Activated naive CD8-positive, alpha-beta T cell treated with anti-CD3 and anti-CD28 coated beads, Interleukin-2, amount 50 U/mL, for 24 hours (primary cell): ENCODE results near the gene UBAP1.
"Not testable (repeated sequence)": the region's sequence is repeated elsewhere in the genome, so short reads cannot be mapped to it uniquely, and the experiment has no call there.

Experiments used
- ATAC-seq: fragments of 150-1000 bp; cut with Tn5 transposase; one replicate; pipeline ENCODE4 v1.10.0; 2021
- DNase-seq: peaks from one replicate; pipeline ENCODE4 v3.0.0; 2021
- H3K27ac Mint-ChIP-seq: one replicate; pipeline ENCODE4 v1.8.0; 2021; ENCODE audit warnings: mild to moderate bottlenecking, mixed read lengths
- H3K27me3 Mint-ChIP-seq: one replicate; pipeline ENCODE4 v1.8.0; 2021; ENCODE audit warnings: mixed read lengths
- H3K36me3 Mint-ChIP-seq: one replicate; pipeline ENCODE4 v1.8.0; 2021; ENCODE audit warnings: low read depth, mixed read lengths
- H3K4me1 Mint-ChIP-seq: one replicate; pipeline ENCODE4 v1.8.0; 2021; ENCODE audit warnings: mixed read lengths
- H3K4me3 Mint-ChIP-seq: one replicate; pipeline ENCODE4 v1.8.0; 2021; ENCODE audit warnings: mild to moderate bottlenecking, moderate library complexity, mixed read lengths
- H3K9me3 Mint-ChIP-seq: one replicate; pipeline ENCODE4 v1.8.0; 2021; ENCODE audit warnings: mixed read lengths

UBAP1 gene

GRCh38 chr9:34230556-34230955 is 51.7 kb downstream of the UBAP1 start:
- Mint-ChIP-seq H3K4me3 (no peak overlapping the region), H3K27ac (no peak overlapping the region), H3K36me3 (peaks cover 4% of the 10 kb centered on the region), H3K9me3 (no peaks in the 10 kb centered on the region), H3K4me1 (peaks cover 2% of the 10 kb centered on the region), H3K27me3 (no peaks in the 10 kb centered on the region)
- DNase-seq (no peak), ATAC-seq (no peak)

- H3K36me3 Mint-ChIP-seq = peaks cover 13% of the 10 kb centered on the region
- no peak for ATAC-seq
- peaks cover 2% of the 10 kb centered on the region for H3K4me1 Mint-ChIP-seq
- no peak for DNase-seq
- H3K27me3 Mint-ChIP-seq = no peaks in the 10 kb centered on the region
- no peak overlapping the region for H3K4me3 Mint-ChIP-seq
- H3K9me3 Mint-ChIP-seq = no peaks in the 10 kb centered on the region
- no peak overlapping the region for H3K27ac Mint-ChIP-seq
These were observed 53.4 kb downstream of the UBAP1 start for GRCh38 chr9:34232201-34232600.

- Mint-ChIP-seq H3K4me3 (no peak overlapping the region), H3K36me3 (peaks cover 23% of the 10 kb centered on the region), H3K4me1 (peaks cover 9% of the 10 kb centered on the region), H3K27ac (peak overlapping the region; percentile 10), H3K9me3 (no peaks in the 10 kb centered on the region), H3K27me3 (no peaks in the 10 kb centered on the region)
- no peak for ATAC-seq
- no peak for DNase-seq
These were observed 54.8 kb downstream of the UBAP1 start for GRCh38 chr9:34233672-34234071.

- Mint-ChIP-seq H3K27ac (no peak overlapping the region), H3K4me1 (peaks cover 11% of the 10 kb centered on the region), H3K27me3 (no peaks in the 10 kb centered on the region), H3K4me3 (no peak overlapping the region), H3K9me3 (no peaks in the 10 kb centered on the region), H3K36me3 (peaks cover 41% of the 10 kb centered on the region)
- ATAC-seq (no peak), DNase-seq (no peak)
These were observed 59.0 kb downstream of the UBAP1 start for GRCh38 chr9:34237836-34238235.

- Mint-ChIP-seq H3K36me3 (peaks cover 50% of the 10 kb centered on the region), H3K27ac (no peak overlapping the region), H3K9me3 (no peaks in the 10 kb centered on the region), H3K4me1 (peaks cover 11% of the 10 kb centered on the region), H3K4me3 (no peak overlapping the region), H3K27me3 (no peaks in the 10 kb centered on the region)
- ATAC-seq (no peak), DNase-seq (no peak)
These were observed 61.2 kb downstream of the UBAP1 start for GRCh38 chr9:34240006-34240405.

- H3K27me3 Mint-ChIP-seq = no peaks in the 10 kb centered on the region
- DNase-seq (no peak), ATAC-seq (no peak)
- H3K4me3 Mint-ChIP-seq = no peak overlapping the region
- peak overlapping the region; percentile 30 for H3K27ac Mint-ChIP-seq
- H3K36me3 Mint-ChIP-seq = peaks cover 48% of the 10 kb centered on the region
- peaks cover 20% of the 10 kb centered on the region for H3K4me1 Mint-ChIP-seq
- no peaks in the 10 kb centered on the region for H3K9me3 Mint-ChIP-seq
These were observed 64.0 kb downstream of the UBAP1 start for GRCh38 chr9:34242830-34243229.

- peaks cover 40% of the 10 kb centered on the region for H3K36me3 Mint-ChIP-seq
- H3K9me3 Mint-ChIP-seq, H3K27me3 Mint-ChIP-seq, DNase-seq, H3K4me1 Mint-ChIP-seq, H3K4me3 Mint-ChIP-seq, H3K27ac Mint-ChIP-seq, ATAC-seq: not testable (repeated sequence)
These were observed 66.4 kb downstream of the UBAP1 start for GRCh38 chr9:34245212-34245611.

GRCh38 chr9:34246453-34246852 is 67.6 kb downstream of the UBAP1 start:
- DNase-seq (no peak), ATAC-seq (peak; percentile 40)
- Mint-ChIP-seq H3K36me3 (peaks cover 42% of the 10 kb centered on the region), H3K4me3 (no peak overlapping the region), H3K27ac (no peak overlapping the region), H3K4me1 (peaks cover 9% of the 10 kb centered on the region), H3K9me3 (no peaks in the 10 kb centered on the region), H3K27me3 (no peaks in the 10 kb centered on the region)

- not testable (repeated sequence) for H3K27me3 Mint-ChIP-seq, H3K9me3 Mint-ChIP-seq, H3K4me3 Mint-ChIP-seq
These were observed 68.9 kb downstream of the UBAP1 start for GRCh38 chr9:34247782-34248181.

GRCh38 chr9:34249274-34249673 is 70.4 kb downstream of the UBAP1 start:
- ATAC-seq = no peak
- DNase-seq = no peak
- H3K36me3 Mint-ChIP-seq = peaks cover 26% of the 10 kb centered on the region
- no peak overlapping the region for H3K27ac Mint-ChIP-seq
- no peaks in the 10 kb centered on the region for H3K9me3 Mint-ChIP-seq
- no peak overlapping the region for H3K4me3 Mint-ChIP-seq
- peaks cover 9% of the 10 kb centered on the region for H3K4me1 Mint-ChIP-seq
- H3K27me3 Mint-ChIP-seq = no peaks in the 10 kb centered on the region

More at GRCh38 chr9:34247782-34248181, 68.9 kb downstream of the UBAP1 start:
- DNase-seq, H3K4me1 Mint-ChIP-seq, ATAC-seq, H3K27ac Mint-ChIP-seq: not testable (repeated sequence)
- H3K36me3 Mint-ChIP-seq = peaks cover 35% of the 10 kb centered on the region

GRCh38 chr9:34250721-34251120 is 71.9 kb downstream of the UBAP1 start:
- DNase-seq (no peak), ATAC-seq (no peak)
- peaks cover 26% of the 10 kb centered on the region for H3K36me3 Mint-ChIP-seq
- peaks cover 9% of the 10 kb centered on the region for H3K4me1 Mint-ChIP-seq
- no peak overlapping the region for H3K4me3 Mint-ChIP-seq
- H3K27me3 Mint-ChIP-seq = no peaks in the 10 kb centered on the region
- no peak overlapping the region for H3K27ac Mint-ChIP-seq
- no peaks in the 10 kb centered on the region for H3K9me3 Mint-ChIP-seq

- ATAC-seq = no peak
- Mint-ChIP-seq H3K4me3 (no peak overlapping the region), H3K27ac (no peak overlapping the region), H3K36me3 (peaks cover 23% of the 10 kb centered on the region), H3K9me3 (no peaks in the 10 kb centered on the region), H3K4me1 (peaks cover 9% of the 10 kb centered on the region), H3K27me3 (no peaks in the 10 kb centered on the region)
- no peak for DNase-seq
These were observed 73.2 kb downstream of the UBAP1 start for GRCh38 chr9:34252016-34252415.

GRCh38 chr9:34252670-34253459 is 74.0 kb downstream of the UBAP1 start:
- H3K4me3 Mint-ChIP-seq = no peak overlapping the region
- DNase-seq (peak; percentile 59), ATAC-seq (no peak)
- peak overlapping the region; percentile 23 for H3K27ac Mint-ChIP-seq
- H3K27me3 Mint-ChIP-seq = no peaks in the 10 kb centered on the region
- H3K9me3 Mint-ChIP-seq = no peaks in the 10 kb centered on the region
- peaks cover 27% of the 10 kb centered on the region for H3K36me3 Mint-ChIP-seq
- peaks cover 16% of the 10 kb centered on the region for H3K4me1 Mint-ChIP-seq

- H3K36me3 Mint-ChIP-seq = peaks cover 31% of the 10 kb centered on the region
- H3K27ac Mint-ChIP-seq = peak overlapping the region; percentile 53
- no peaks in the 10 kb centered on the region for H3K9me3 Mint-ChIP-seq
- no peak overlapping the region for H3K4me3 Mint-ChIP-seq
- peaks cover 18% of the 10 kb centered on the region for H3K4me1 Mint-ChIP-seq
- ATAC-seq (no peak), DNase-seq (no peak)
- no peaks in the 10 kb centered on the region for H3K27me3 Mint-ChIP-seq
These were observed 74.6 kb downstream of the UBAP1 start for GRCh38 chr9:34253460-34253837.

GRCh38 chr9:34254141-34254913 is 75.5 kb downstream of the UBAP1 start:
- Mint-ChIP-seq H3K4me3 (no peak overlapping the region), H3K9me3 (no peaks in the 10 kb centered on the region), H3K4me1 (peaks cover 18% of the 10 kb centered on the region), H3K36me3 (peaks cover 36% of the 10 kb centered on the region), H3K27ac (no peak overlapping the region), H3K27me3 (no peaks in the 10 kb centered on the region)
- DNase-seq (no peak), ATAC-seq (no peak)
